Subcutaneous adipose tissue (tissue), 4 donors: ENCODE data around the gene PLCB1. TPM values are rescaled to one million over a fixed set of nuclear protein-coding genes. Genes with fewer than 3 reads are reported as not detected.

Experiments
- total RNA-seq, 4 donors: library from RNA; depleted of rRNA; stranded (reverse); fragments of >200 nt; gene quantifications; one replicate each; pipeline ENCODE4 v1.1.0, GENCODE V29; 2016
- TF ChIP-seq, protein P1 (sequence below): fragments of 450-650 bp; IDR thresholded peaks from one replicate; pipeline ENCODE4 v1.5.1; 2016; ENCODE audit warnings: low read depth, mild to moderate bottlenecking, control low read depth, antibody characterized with exemption, moderate library complexity

The PLCB1 gene
- total RNA-seq, 4 donors from 2014 or later = 14.1 to 26.7 (median 18.4) TPM

GRCh38 chr20:8152847-8153246 is 20.8 kb downstream of the PLCB1 start:
- TF ChIP-seq, protein P1, sequence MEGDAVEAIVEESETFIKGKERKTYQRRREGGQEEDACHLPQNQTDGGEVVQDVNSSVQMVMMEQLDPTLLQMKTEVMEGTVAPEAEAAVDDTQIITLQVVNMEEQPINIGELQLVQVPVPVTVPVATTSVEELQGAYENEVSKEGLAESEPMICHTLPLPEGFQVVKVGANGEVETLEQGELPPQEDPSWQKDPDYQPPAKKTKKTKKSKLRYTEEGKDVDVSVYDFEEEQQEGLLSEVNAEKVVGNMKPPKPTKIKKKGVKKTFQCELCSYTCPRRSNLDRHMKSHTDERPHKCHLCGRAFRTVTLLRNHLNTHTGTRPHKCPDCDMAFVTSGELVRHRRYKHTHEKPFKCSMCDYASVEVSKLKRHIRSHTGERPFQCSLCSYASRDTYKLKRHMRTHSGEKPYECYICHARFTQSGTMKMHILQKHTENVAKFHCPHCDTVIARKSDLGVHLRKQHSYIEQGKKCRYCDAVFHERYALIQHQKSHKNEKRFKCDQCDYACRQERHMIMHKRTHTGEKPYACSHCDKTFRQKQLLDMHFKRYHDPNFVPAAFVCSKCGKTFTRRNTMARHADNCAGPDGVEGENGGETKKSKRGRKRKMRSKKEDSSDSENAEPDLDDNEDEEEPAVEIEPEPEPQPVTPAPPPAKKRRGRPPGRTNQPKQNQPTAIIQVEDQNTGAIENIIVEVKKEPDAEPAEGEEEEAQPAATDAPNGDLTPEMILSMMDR = no peak

DNA sequence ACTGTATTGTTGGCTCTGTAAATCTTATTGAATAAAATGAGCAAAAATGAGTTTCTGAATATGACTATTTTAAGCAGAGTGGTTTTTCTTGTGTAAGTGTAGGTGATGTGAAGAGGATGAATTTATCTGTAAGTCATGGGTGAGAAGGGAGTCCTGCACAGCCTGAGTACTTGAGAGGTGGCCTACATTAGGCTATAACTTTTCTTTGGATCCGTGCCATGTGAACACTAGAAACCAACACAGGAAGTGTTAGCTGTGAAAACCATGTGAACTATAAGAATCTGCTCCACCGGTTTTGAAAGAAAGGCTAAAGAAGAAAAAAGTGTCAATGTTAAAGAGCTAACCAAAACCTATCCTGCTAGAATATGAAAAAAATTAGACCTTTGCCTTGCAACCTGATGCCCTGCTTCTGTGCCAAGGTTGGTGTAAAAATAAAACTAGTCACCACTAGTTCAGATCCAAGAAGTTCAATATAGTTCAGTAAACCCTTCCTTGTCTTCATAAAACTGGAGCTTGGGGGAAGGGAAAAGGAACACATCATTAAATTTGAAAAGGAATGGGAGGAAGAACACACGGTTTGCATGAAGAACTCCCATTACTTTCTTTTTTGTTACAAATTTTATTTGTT is 21.3 kb downstream of the PLCB1 start:
- TF ChIP-seq, protein P1 = no peak

DNA sequence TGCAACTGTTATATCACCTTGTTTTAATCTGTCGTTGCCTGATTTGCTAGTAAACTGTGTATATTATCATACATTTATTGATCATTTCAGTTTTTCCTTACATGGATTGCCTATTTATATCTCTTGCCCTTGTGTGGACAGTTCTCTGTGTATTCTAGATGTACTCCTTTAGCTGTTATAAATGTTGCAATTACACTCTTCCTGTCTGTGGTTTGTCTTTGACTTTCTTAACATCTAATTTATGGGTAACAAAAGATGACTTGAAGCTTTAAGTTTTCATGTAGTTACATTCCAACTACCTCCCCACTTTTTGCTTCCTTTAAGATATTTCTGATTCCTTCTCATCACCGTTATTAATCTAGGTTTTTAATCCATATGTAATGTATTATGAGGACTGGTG is 22.6 kb downstream of the PLCB1 start:
- TF ChIP-seq, protein P1 = no peak

DNA sequence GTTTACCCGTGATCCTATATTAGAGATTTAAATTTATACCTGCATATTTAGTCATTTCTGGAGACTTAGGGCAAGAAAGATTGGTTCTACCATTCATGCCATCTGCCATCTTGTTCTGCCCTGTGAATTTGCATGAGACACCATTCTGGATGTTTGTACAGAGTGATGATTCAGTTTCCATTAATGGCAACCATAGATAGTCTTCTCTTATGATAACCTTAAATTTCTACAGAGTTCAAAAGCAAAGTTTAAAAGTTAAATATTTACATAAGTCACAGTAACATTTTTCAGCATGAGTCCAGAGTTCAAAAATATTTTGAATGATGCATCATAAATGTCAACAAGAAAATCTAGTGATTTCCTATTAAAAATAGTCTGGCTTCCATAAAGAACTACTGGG is 23.2 kb downstream of the PLCB1 start:
- TF ChIP-seq, protein P1 = no peak

DNA sequence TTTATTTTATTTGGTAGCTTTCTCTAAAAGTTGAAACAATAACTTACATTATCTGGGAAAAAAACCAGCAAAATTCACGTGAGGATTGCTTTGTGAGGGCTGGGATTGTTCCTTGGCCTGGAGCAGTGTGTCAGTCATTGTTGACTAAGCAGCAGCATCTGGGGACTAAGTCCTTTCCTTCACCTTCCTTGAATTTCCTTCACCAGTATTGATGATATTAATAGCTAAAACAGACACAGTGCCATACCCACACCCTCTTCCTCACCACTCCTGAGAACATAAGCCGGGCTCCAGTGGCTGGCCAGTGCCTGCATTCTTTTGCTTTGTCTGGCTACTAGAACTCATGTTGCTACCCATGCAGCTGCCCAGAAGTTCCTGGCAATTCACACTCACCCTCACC is 23.7 kb downstream of the PLCB1 start:
- TF ChIP-seq, protein P1 = no peak

DNA sequence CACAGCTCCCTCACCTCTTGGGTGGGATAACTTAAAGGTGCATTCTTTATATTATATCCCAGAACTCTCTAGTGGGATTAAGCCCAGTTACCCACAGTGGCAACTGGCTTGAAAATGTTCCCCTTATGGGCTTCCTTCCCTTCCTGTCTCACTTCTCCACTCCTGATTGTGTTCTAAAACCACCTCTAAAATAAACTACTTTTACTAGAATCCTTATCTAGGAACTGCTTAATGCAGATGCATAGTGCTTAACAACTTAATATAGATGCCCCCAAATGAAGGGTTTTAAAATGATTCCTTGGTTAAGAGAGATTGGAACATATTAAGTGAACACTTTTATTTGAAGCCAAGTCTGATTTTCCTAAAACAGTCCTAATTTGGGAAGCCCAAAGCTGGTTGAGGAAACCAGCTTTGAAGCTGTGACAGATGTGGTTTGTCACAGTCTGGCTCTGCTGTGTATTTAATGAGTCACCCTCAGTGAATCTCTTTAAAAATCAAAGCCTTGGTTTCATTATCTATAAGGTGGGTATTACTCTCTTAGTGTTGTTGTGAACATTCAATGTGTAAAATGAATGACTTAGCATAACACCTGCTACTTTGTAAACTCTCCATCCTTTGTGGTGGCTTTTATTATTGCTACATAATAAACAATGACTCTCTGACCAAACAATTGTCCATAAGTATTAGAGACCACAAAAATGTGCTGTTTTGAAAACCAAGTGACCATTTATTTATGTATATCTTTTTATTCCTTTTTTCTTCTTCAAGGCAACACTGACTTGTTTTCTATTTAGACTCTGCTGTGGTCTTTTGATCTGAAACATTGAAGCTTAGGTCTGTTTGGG is 24.4 kb downstream of the PLCB1 start:
- TF ChIP-seq, protein P1 = no peak

DNA sequence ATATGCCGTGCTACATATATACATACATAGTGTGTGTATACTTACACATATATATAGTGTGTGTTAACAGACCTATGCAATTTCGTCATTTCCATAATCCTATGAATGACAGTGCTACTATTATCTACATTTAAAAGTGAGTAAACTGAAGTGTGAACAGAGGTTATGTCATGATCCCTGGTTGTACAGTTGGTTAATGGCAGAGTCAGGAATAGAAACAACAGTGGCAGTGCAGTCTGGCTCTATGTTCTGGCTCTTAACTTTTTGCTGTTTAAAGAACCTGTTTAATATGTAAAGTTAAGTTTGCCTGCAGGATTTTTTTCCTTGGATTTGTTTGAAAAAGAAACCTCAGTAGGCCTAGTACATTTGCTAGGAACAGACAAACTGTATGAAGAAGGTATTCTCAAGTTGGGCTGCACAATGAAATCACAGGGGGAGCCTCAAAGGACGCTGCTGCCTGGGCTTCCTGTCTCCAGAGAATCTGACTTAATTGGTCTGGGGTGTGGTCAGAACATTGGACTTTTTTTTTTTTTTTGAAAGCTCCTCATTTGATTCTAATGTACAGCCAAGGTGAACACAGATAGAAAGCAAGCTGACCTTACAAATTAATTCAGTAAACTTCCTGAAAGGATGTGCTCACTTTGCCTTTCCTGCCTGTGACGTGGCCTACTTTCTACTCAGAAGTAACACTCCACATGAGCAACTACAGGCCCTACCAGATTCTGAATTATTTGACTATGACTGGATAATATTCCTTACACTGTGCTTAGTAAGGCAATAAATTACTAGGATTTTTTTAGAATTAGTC is 29.4 kb downstream of the PLCB1 start:
- TF ChIP-seq, protein P1 = no peak
